CD4-positive, alpha-beta memory T cell (primary cell): Measurements from ENCODE around the gene ANAPC7. TPM values are rescaled to one million over a fixed set of nuclear protein-coding genes. Genes with fewer than 3 reads are reported as not detected.

ENCODE experiments used
- CTCF ChIA-PET: fragments of 350-600 bp; sonication (Branson Sonifier 250); formaldehyde crosslinking; loops from one replicate; lab custom pipeline; 2021; ENCODE audit warnings: inconsistent platforms; ENCODE audit not compliant: partially characterized antibody; lab: Charles Lee
- POLR2A ChIA-PET: fragments of 350-600 bp; sonication (Branson Sonifier 250); formaldehyde crosslinking; loops from one replicate; lab custom pipeline; 2021; ENCODE audit not compliant: partially characterized antibody; lab: Charles Lee
- DNase-seq, 5 donors: peaks; one replicate each; pipeline versions ENCODE4 v3.0.0 to v3.0.0-alpha.2; 2020 to 2022; ENCODE audit warnings: mixed read lengths in 1 of 5
- H3K27ac ChIP-seq: one replicate; pipeline ENCODE4 v1.7.0; 2013; ENCODE audit warnings: low read depth, low read length
- H3K27me3 ChIP-seq: 2 replicates; pipeline ENCODE4 v1.7.0; 2013; ENCODE audit warnings: mild to moderate bottlenecking, low read length, moderate library complexity; ENCODE audit not compliant: insufficient read depth
- H3K36me3 ChIP-seq: 2 replicates; pipeline ENCODE4 v1.7.0; 2013; ENCODE audit warnings: mild to moderate bottlenecking, low read length, moderate library complexity; ENCODE audit not compliant: insufficient read depth
- H3K4me1 ChIP-seq: 2 replicates; pipeline ENCODE4 v1.7.0; 2013; ENCODE audit warnings: mild to moderate bottlenecking, low read length, moderate library complexity; ENCODE audit not compliant: insufficient read depth
- H3K4me3 ChIP-seq, 2 donors: one replicate each; pipeline ENCODE4 v1.7.0; 2013; ENCODE audit warnings: low read length in 2 of 2, mild to moderate bottlenecking in 1 of 2
- H3K9me3 ChIP-seq, 2 donors: one replicate each; pipeline ENCODE4 v1.7.0; 2013; ENCODE audit warnings: low read length in 2 of 2, control low read depth in 1 of 2; ENCODE audit not compliant: control insufficient read depth in 1 of 2
- H3K27ac Mint-ChIP-seq, 7 donors: one replicate each; pipeline ENCODE4 v1.8.0; 2020 to 2021; ENCODE audit warnings: mixed read lengths in 7 of 7, mild to moderate bottlenecking in 6 of 7, inconsistent platforms in 3 of 7, moderate library complexity in 3 of 7
- H3K27me3 Mint-ChIP-seq, 2 donors: one replicate each; pipeline ENCODE4 v1.8.0; 2020 to 2021; ENCODE audit warnings: mixed read lengths in 2 of 2
- H3K36me3 Mint-ChIP-seq, 2 donors: one replicate each; pipeline ENCODE4 v1.8.0; 2020 to 2021; ENCODE audit warnings: mixed read lengths in 2 of 2, inconsistent platforms in 1 of 2, mild to moderate bottlenecking in 1 of 2
- H3K4me1 Mint-ChIP-seq, 4 donors: one replicate each; pipeline ENCODE4 v1.8.0; 2020 to 2021; ENCODE audit warnings: mixed read lengths in 4 of 4, mild to moderate bottlenecking in 1 of 4
- H3K4me3 Mint-ChIP-seq, 8 donors: one replicate each; pipeline ENCODE4 v1.8.0; 2020 to 2021; ENCODE audit warnings: mixed read lengths in 8 of 8, mild to moderate bottlenecking in 7 of 8, moderate library complexity in 6 of 8, inconsistent platforms in 3 of 8
- H3K9me3 Mint-ChIP-seq, 8 donors: one replicate each; pipeline ENCODE4 v1.8.0; 2020 to 2021; ENCODE audit warnings: mixed read lengths in 8 of 8, mild to moderate bottlenecking in 5 of 8, inconsistent platforms in 3 of 8, moderate library complexity in 1 of 8
- intact Hi-C: fragments of 100-400 bp; cut with micrococcal nuclease; formaldehyde crosslinking; loops from one replicate; pipeline ENCODE4 v1.15.1; 2023
- polyA plus RNA-seq, 2 donors: library from polyadenylated mRNA; unstranded; fragments of 300-500 nt; fragmentation: Illumina TruSeq; gene quantifications; one replicate each; pipeline ENCODE4 v1.2.3, GENCODE V29; 2021
- total RNA-seq, 2 experiments: library from RNA; stranded (reverse); gene quantifications; one replicate each; pipeline ENCODE4 v1.2.3, GENCODE V29; 2021

The ANAPC7 gene
- total and polyA plus RNA-seq, 4 experiments from 2014 or later: 28.8 to 70.1 (median 50.4) TPM

GRCh38 chr12:110337912-110338710, 65.4 kb downstream of the ANAPC7 start:
- Mint-ChIP-seq H3K9me3 (no peaks in the 10 kb centered on the region), H3K36me3 (peaks cover 66 to 94% of the 10 kb centered on the region in 2 donors), H3K27ac (peak overlapping the region in 6 of 7 donors; percentile 9 to 69 (median 56)), H3K4me1 (peaks cover 0 to 3% (median 0%) of the 10 kb centered on the region in 4 donors), H3K27me3 (no peaks in the 10 kb centered on the region), H3K4me3 (no peak overlapping the region)
- no peak overlapping the region for H3K27ac ChIP-seq
- H3K36me3 ChIP-seq: peaks cover 95% of the 10 kb centered on the region
- H3K4me3 ChIP-seq: no peak overlapping the region
- POLR2A ChIA-PET: no interaction called here
- no peaks in the 10 kb centered on the region for H3K4me1 ChIP-seq
- DNase-seq: no peak
- no peaks in the 10 kb centered on the region for H3K27me3 ChIP-seq
- intact Hi-C loops: no loop called here
- CTCF ChIA-PET: interaction anchor here (1.0 kb wide), 1 partner anchor 24 kb away, joined by 3 read pairs; no protein-coding TSS in a partner anchor
- no peaks in the 10 kb centered on the region for H3K9me3 ChIP-seq

GRCh38 chr12:110335481-110336045, 67.9 kb downstream of the ANAPC7 start:
- Histone ChIP-seq H3K36me3 (peaks cover 86% of the 10 kb centered on the region), H3K27ac (no peak overlapping the region), H3K9me3 (no peaks in the 10 kb centered on the region), H3K4me3 (no peak overlapping the region), H3K4me1 (no peaks in the 10 kb centered on the region), H3K27me3 (no peaks in the 10 kb centered on the region)
- no peak overlapping the region for H3K4me3 Mint-ChIP-seq
- peak overlapping the region in 1 of 7 donors; percentile 69 for H3K27ac Mint-ChIP-seq
- H3K9me3 Mint-ChIP-seq: no peaks in the 10 kb centered on the region
- H3K36me3 Mint-ChIP-seq: peaks cover 57 to 90% of the 10 kb centered on the region in 2 donors
- no peak for DNase-seq
- H3K27me3 Mint-ChIP-seq: no peaks in the 10 kb centered on the region
- CTCF ChIA-PET: no interaction called here
- H3K4me1 Mint-ChIP-seq: peaks cover 0 to 4% (median 2%) of the 10 kb centered on the region in 4 donors
- POLR2A ChIA-PET: interaction anchor here (1.1 kb wide), 1 partner anchor 55 kb away, joined by 3 read pairs; the partner anchor contains the start of gene ATP2A2
- intact Hi-C loops: no loop called here

- no peaks in the 10 kb centered on the region for H3K9me3 ChIP-seq
- H3K36me3 ChIP-seq: peaks cover 73% of the 10 kb centered on the region
- H3K27ac Mint-ChIP-seq: peak overlapping the region in 1 of 7 donors; percentile 29
- H3K27ac ChIP-seq: no peak overlapping the region
- H3K4me3 ChIP-seq: no peak overlapping the region
- H3K36me3 Mint-ChIP-seq: peaks cover 51 to 89% of the 10 kb centered on the region in 2 donors
- peaks cover 0 to 9% (median 3%) of the 10 kb centered on the region in 4 donors for H3K4me1 Mint-ChIP-seq
- DNase-seq: no peak
- no peaks in the 10 kb centered on the region for H3K4me1 ChIP-seq
- no peak overlapping the region for H3K4me3 Mint-ChIP-seq
- CTCF ChIA-PET: interaction anchor here (1.0 kb wide), 1 partner anchor 97 kb away, joined by 3 read pairs; no protein-coding TSS in a partner anchor
- POLR2A ChIA-PET: no interaction called here
- intact Hi-C loops: no loop called here
- H3K27me3 ChIP-seq: no peaks in the 10 kb centered on the region
- H3K27me3 Mint-ChIP-seq: no peaks in the 10 kb centered on the region
- no peaks in the 10 kb centered on the region for H3K9me3 Mint-ChIP-seq
Measured at GRCh38 chr12:110333201-110333600, 70.3 kb downstream of the ANAPC7 start.

- Histone ChIP-seq H3K27me3 (no peaks in the 10 kb centered on the region), H3K36me3 (peaks cover 67% of the 10 kb centered on the region), H3K4me3 (no peak overlapping the region), H3K4me1 (no peaks in the 10 kb centered on the region), H3K9me3 (no peaks in the 10 kb centered on the region), H3K27ac (no peak overlapping the region)
- intact Hi-C loops: no loop called here
- Mint-ChIP-seq H3K36me3 (peaks cover 57 to 85% of the 10 kb centered on the region in 2 donors), H3K27ac (peak overlapping the region in 1 of 7 donors; percentile 24), H3K27me3 (no peaks in the 10 kb centered on the region), H3K9me3 (no peaks in the 10 kb centered on the region), H3K4me1 (peaks cover 0 to 9% (median 7%) of the 10 kb centered on the region in 4 donors), H3K4me3 (no peak overlapping the region)
- no peak for DNase-seq
- POLR2A ChIA-PET: no interaction called here
- CTCF ChIA-PET: no interaction called here
Measured at GRCh38 chr12:110330544-110330943, 73.0 kb downstream of the ANAPC7 start.

- H3K4me1 Mint-ChIP-seq: peaks cover 0 to 9% (median 7%) of the 10 kb centered on the region in 4 donors
- H3K27me3 ChIP-seq: no peaks in the 10 kb centered on the region
- no peaks in the 10 kb centered on the region for H3K9me3 ChIP-seq
- H3K9me3 Mint-ChIP-seq: no peaks in the 10 kb centered on the region
- ChIA-PET CTCF (no interaction called here), POLR2A (no interaction called here)
- no peak for DNase-seq
- no peaks in the 10 kb centered on the region for H3K27me3 Mint-ChIP-seq
- H3K36me3 ChIP-seq: peaks cover 62% of the 10 kb centered on the region
- intact Hi-C loops: no loop called here
- peaks cover 56 to 82% of the 10 kb centered on the region in 2 donors for H3K36me3 Mint-ChIP-seq
- H3K27ac ChIP-seq: no peak overlapping the region
- H3K4me3 Mint-ChIP-seq: no peak overlapping the region
- no peak overlapping the region for H3K27ac Mint-ChIP-seq
- no peak overlapping the region for H3K4me3 ChIP-seq
- no peaks in the 10 kb centered on the region for H3K4me1 ChIP-seq
Measured at GRCh38 chr12:110330124-110330523, 73.4 kb downstream of the ANAPC7 start.

GRCh38 chr12:110329710-110330109, 73.8 kb downstream of the ANAPC7 start:
- Mint-ChIP-seq H3K27ac (no peak overlapping the region), H3K9me3 (no peaks in the 10 kb centered on the region), H3K36me3 (peaks cover 56 to 79% of the 10 kb centered on the region in 2 donors), H3K4me1 (peaks cover 0 to 9% (median 7%) of the 10 kb centered on the region in 4 donors), H3K27me3 (no peaks in the 10 kb centered on the region), H3K4me3 (no peak overlapping the region)
- no peak overlapping the region for H3K4me3 ChIP-seq
- no peaks in the 10 kb centered on the region for H3K9me3 ChIP-seq
- POLR2A ChIA-PET: no interaction called here
- H3K27ac ChIP-seq: no peak overlapping the region
- DNase-seq: no peak
- no peaks in the 10 kb centered on the region for H3K27me3 ChIP-seq
- CTCF ChIA-PET: no interaction called here
- no peaks in the 10 kb centered on the region for H3K4me1 ChIP-seq
- intact Hi-C loops: no loop called here
- peaks cover 58% of the 10 kb centered on the region for H3K36me3 ChIP-seq
